SK-N-DZ (cell line): ENCODE measurements around the gene KIAA1210. TPM values are rescaled to one million over a fixed set of nuclear protein-coding genes. Genes with fewer than 3 reads are reported as not detected.

Experiments
- DNase-seq: peaks from one replicate; pipeline ENCODE4 v3.0.0-alpha.2; 2015; ENCODE audit warnings: low spot score
- polyA plus RNA-seq, 2 experiments: library from polyadenylated mRNA; depleted of rRNA; stranded (reverse); fragments of >200 nt; gene quantifications; 2 replicates each; pipeline ENCODE4 v1.2.3, GENCODE V29; 2014

KIAA1210 gene
- polyA plus RNA-seq (2014; cell fraction: cytosol; rRNA removed) = not detected in 2 replicates
- polyA plus RNA-seq (2014; cell fraction: nucleus; rRNA removed) = not detected in 2 replicates

DNA sequence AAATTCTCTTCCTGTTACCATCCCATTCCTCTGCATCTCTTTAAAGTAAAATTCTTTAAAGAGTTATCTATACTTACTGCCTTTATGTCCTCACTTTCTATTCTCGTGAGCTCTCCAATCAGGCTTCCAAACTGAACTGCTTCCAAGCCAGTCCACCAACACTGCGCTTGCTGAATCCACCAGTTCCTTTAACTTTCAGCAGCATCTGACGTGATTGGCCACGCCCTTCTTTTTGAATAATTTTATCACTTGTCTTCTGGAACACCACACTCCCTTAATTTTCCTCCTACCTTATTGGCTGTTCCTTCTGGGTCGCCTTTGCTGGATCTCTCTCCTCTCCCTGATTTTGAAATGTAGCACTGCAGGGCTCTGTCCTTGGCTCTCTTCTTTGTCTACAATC is at the start of gene KIAA1210:
KIAA1210 (minus strand) TSS at position 163 of the 400 bp plus-strand sequence. CDS start 4,170 bp downstream, outside the sequence.
- DNase-seq = no peak

- DNase-seq = no peak
Measured at GRCh38 chrX:119177278-119177677, 49.7 kb upstream of the KIAA1210 start.

- no peak for DNase-seq
Measured at GRCh38 chrX:119174900-119175299, 47.3 kb upstream of the KIAA1210 start.

- no peak for DNase-seq
Measured at GRCh38 chrX:119168104-119168503, 40.5 kb upstream of the KIAA1210 start.

DNA sequence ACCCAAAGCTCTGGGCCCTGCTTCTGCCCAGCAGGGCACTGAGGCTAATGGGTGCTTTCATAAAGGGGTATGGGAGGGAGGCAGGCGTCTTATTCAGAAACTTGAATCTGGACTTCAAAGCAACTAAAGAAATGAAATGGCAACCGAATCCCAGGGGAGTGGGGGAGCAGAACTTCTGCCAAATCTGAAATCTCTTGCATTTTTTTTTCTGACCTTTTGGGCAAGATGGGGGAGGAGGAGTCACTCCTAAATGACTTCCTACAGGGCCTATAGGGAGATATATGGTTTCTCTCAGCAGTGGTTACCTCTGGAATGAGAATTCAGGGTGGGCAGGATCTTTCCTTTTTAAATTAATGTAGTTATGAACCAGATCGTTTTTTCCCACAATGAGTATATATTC is 30.6 kb upstream of the KIAA1210 start:
- DNase-seq = no peak

GRCh38 chrX:119156241-119156640 is 28.6 kb upstream of the KIAA1210 start:
- no peak for DNase-seq

DNA sequence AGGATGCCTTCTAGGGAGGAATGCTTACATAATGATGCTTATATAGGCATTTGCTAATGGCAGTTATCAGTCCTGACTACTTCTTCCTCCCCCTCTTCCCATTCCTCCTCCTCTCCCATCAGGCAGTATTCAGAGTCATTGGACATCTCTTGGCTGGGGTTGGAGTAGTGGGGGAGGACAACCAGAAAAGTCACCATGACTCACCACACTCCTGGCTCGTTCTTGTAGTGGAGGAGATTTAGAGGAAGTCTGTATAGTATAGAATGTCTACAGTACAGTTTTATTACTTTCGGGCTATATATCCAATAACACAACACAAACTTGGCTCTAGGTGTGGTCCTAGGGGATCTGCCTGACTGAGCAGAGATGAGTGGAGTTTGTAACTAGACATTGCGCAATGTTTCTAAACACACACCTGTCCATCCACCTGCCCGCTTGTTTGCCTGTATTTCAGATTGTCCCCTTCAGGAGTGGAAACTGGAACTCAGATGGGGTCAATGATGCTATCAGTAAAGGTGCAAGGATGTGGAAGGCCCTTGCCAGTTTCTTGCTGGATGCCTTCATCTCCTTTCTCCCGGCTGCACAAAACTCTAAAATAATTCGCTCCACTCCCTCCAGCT is 27.9 kb upstream of the KIAA1210 start:
- no peak for DNase-seq

DNA sequence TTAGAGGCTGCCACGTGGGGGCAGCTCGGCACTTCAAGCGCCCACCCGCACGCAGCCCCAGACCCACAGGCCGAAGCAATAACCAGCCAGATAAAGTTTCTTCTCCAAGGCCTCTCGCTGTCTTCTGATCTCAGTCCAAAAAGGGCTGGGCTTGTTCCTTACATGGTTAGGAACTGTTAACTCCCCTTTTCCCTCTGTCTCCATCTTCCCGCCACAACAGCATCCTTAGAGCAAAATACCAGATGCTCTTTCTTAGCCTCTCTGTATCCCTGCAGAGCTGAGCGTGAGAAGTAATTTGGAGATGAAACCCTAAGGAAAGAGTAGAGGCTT is 23.4 kb upstream of the KIAA1210 start:
- DNase-seq = no peak

GRCh38 chrX:119150163-119151050 is 22.8 kb upstream of the KIAA1210 start:
- DNase-seq = no peak

DNA sequence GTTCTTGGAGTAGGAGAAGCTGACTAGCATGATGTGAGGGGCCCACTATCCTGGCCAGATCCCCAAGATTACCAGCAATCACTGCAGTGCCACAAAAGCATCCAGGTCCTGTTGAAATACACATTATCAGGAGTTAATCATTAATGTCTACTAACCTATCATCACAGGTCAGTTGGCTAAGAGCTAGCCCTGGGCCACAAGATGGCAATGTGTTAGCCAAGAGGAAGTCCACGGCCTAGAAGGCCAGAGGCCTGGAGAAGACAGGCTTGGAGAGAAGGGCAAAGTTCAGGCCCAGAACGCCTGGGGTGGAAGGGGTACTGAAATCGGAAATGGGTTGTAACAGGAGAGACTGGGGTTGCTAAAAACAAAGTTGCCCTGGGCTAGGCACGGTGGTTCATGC is 19.9 kb upstream of the KIAA1210 start:
- no peak for DNase-seq

- no peak for DNase-seq
Measured at GRCh38 chrX:119145241-119145653, 17.6 kb upstream of the KIAA1210 start.

GRCh38 chrX:119134466-119134865 is 6.9 kb upstream of the KIAA1210 start:
- DNase-seq = no peak

DNA sequence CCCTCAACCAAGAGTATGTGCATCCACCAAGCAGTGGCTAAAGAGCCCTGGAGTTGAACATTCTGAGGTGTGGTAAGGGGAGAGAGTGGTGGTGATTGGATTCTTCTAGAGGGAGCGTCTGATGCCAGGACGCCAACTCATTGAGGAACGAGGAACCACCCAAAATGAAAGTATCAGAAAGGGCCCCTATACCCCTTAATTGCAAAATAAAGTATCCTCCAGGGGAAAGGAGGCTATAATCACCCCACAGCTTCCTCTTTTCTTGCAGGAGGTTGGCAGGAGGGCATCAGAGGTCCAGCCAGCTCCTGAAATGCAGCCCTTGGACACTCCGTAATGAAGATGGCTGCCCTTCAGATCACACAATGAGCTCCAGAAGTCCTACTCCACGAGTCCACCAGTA is 5.3 kb upstream of the KIAA1210 start:
- DNase-seq = no peak

DNA sequence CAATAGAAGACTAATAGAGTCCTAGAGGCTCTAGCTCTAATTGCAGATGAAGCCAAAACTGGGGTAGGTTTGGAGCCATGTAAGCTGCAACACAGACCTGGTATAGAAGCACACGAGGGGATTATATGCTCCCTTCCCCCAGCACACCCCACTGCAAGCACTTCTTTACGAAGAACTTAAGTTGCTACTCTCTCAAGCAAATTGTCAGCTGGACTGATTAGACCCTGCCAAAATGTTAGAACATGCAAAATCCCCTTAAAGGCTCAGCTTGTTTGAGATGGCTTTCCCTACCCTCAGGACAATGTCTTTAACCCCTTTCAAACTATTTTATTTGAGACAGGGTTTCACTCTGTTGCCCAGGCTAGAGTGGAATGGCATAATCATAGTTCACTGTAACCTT is 4.7 kb upstream of the KIAA1210 start:
- no peak for DNase-seq

DNA sequence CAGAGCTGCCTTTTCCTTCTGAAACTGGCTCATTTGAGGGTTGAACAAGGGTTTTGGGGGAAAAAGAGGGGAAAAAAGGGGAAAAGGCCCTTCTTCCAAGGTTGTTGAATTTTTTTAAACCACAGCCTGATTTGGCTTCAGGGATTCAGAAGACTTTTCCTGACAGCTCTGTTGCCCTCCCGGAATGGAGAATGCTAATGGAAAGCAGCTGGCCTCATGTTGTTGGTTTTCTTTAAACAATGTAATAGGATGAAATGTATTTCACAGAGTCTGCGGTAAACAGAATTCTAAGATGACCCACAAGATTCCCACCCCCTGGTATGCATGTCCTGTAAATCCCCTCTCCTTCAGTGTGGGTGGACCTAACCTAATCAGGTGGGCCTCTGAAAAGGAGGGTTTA is 3.3 kb upstream of the KIAA1210 start:
- DNase-seq = no peak

- no peak for DNase-seq
Measured at GRCh38 chrX:119121341-119121740, 6.3 kb downstream of the KIAA1210 start.

DNA sequence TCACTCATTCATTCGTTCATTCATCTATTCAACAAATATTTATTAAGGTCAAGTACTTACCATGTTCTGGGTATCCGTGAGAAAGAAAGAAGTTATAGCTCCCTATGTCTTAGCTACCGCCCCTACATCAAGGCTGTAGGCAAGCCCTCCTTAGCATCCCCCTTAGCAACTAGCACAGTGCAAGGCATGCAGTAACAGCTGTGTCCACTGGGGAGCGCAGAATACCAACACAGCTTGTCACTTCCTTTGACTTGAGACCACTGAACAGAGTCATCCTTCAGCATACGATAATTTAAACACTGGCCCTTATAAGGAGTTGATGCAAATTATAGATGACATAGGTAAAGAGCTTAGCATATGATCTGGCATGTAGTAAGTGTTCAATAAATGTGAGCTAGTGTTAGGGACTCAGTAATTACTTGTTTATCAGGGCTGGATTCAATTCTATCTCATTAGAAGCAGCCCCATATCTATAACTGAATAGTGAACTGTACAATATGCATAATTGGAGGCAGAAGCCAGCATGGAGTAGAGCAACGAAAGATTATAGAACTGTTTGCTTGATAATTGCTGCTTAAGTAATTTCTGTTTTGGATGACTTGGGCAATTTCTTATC is 8.7 kb downstream of the KIAA1210 start:
- peak; percentile 27 for DNase-seq

DNA sequence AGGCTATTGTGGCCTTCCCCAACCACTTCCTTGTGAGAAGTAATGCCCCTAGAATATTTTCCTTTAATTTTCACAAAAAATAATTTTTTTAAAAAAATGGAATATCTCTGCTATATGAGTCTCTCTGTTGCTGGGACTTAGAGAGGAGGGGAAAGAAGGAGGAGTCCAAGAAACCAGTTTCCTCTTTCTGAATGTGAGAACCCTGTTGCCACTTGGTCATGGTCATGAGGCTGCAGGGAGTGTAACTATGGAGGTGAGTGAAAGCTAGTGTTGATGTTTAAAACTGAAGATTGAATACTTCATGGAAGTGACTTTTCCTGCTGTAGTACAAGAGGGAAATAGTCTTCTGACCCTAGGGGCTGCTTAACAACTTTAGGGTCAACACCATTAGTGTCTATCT is 20.4 kb downstream of the KIAA1210 start:
- no peak for DNase-seq

DNA sequence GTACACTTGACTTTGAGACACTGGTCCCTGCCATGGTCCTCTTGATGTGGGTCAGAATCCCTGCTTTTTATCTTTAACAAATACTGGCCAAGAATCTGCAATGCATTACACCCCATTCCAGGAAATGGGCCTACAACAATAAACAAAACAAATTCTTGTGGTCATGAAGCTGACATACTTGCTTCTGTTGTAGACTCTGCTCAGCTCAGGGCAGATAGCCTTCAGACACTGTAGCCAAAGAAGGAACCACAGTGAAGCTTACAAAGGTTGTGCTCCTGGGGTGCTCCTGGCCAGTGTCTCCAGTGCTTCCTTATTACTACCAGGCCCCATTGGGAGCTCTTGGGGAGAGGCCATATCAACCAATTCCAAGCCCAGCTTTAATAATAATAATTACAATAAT is 21.8 kb downstream of the KIAA1210 start:
- DNase-seq = no peak

DNA sequence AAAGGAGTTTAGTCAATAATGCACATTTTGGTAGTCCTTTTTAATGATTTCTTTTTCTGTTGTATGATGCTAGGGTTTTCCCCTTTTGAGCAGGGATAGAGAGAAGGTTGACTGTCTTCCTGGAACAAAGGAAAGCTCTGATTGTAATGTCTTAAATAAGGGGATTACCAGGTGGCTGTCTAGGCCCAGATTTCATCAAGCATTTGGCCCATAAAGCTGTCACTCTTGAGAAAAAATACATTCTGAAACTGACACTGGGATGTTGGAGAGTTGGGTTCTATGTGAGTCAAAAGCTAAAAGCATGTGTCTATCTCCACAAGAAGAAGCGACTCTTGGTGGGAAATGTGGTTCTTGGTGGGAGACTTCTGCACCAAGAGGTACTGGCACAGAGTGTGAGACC is 26.4 kb downstream of the KIAA1210 start:
- no peak for DNase-seq

GRCh38 chrX:119095936-119096335 is 31.7 kb downstream of the KIAA1210 start:
- no peak for DNase-seq

DNA sequence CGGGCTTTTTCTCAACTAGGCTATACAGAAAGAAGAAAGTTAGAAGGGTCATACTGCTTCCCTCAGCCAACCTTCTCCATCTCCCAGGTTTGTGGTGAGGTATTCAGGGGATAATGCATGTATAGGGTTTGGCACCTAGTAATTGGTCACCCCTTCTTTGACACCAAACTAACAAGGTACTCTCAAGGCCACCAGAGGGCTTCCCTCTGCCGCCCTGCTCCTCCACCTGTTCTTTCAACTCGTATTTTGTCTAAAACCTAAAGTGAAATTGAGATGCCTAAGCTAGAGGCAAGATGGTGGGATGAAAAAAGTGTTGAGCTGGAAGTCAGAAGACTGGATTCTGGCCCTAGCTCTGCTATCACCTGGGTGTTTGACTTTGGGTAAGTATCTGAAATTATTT is 32.8 kb downstream of the KIAA1210 start:
- no peak for DNase-seq
